A204.1 (cell line): ENCODE data around the gene CDC20.

Experiments
- FAIRE-seq: peaks from 2 replicates; lab custom pipeline; 2012; peaks lifted over from hg19 to GRCh38; lab: Jason Lieb, UNC

Gene CDC20

GRCh38 chr1:43358746-43359693 is at the start of gene CDC20:
TSS of gene CDC20 (plus strand) at chr1:43358981. CDS start at chr1:43359216, 235 bp downstream.
- peak; percentile 92 for FAIRE-seq

GRCh38 chr1:43309405-43310025 is 49.3 kb upstream of the CDC20 start:
- FAIRE-seq = no peak

GRCh38 chr1:43311521-43311920 is 47.3 kb upstream of the CDC20 start:
- FAIRE-seq = no peak

- FAIRE-seq = no peak
These were observed 46.6 kb upstream of the CDC20 start for GRCh38 chr1:43312212-43312623.

GRCh38 chr1:43312663-43313515 is 45.9 kb upstream of the CDC20 start:
- FAIRE-seq = no peak

GRCh38 chr1:43313771-43314170 is 45.0 kb upstream of the CDC20 start:
- no peak for FAIRE-seq

- FAIRE-seq = no peak
These were observed 44.5 kb upstream of the CDC20 start for GRCh38 chr1:43314233-43314632.

GRCh38 chr1:43315481-43315880 is 43.3 kb upstream of the CDC20 start:
- no peak for FAIRE-seq

GRCh38 chr1:43315963-43316737 is 42.6 kb upstream of the CDC20 start:
- FAIRE-seq = no peak

- FAIRE-seq = no peak
These were observed 41.9 kb upstream of the CDC20 start for GRCh38 chr1:43316738-43317520.

GRCh38 chr1:43317817-43318471 is 40.8 kb upstream of the CDC20 start:
- FAIRE-seq = no peak

GRCh38 chr1:43318831-43319230 is 40.0 kb upstream of the CDC20 start:
- no peak for FAIRE-seq

GRCh38 chr1:43319288-43319687 is 39.5 kb upstream of the CDC20 start:
- no peak for FAIRE-seq

- FAIRE-seq = no peak
These were observed 39.0 kb upstream of the CDC20 start for GRCh38 chr1:43319766-43320165.

- FAIRE-seq = no peak
These were observed 37.4 kb upstream of the CDC20 start for GRCh38 chr1:43321331-43321891.

- FAIRE-seq = no peak
These were observed 36.3 kb upstream of the CDC20 start for GRCh38 chr1:43322506-43322905.

- no peak for FAIRE-seq
These were observed 34.0 kb upstream of the CDC20 start for GRCh38 chr1:43324810-43325209.

GRCh38 chr1:43325381-43325780 is 33.4 kb upstream of the CDC20 start:
- no peak for FAIRE-seq

GRCh38 chr1:43327549-43328292 is 31.1 kb upstream of the CDC20 start:
- no peak for FAIRE-seq
